Measurements from ENCODE around the gene DRAXIN. TPM values are rescaled to one million over a fixed set of nuclear protein-coding genes. Genes with fewer than 3 reads are reported as not detected.
A peak's percentile ranks its signal among the peaks of the same experiment; 100 is the strongest.

Gene DRAXIN
- total and polyA plus RNA-seq, 2 donors (not counting 3 experiments of a cell fraction or from before 2014, with no cell fraction given) = 0.44 to 3.2 TPM

DNA sequence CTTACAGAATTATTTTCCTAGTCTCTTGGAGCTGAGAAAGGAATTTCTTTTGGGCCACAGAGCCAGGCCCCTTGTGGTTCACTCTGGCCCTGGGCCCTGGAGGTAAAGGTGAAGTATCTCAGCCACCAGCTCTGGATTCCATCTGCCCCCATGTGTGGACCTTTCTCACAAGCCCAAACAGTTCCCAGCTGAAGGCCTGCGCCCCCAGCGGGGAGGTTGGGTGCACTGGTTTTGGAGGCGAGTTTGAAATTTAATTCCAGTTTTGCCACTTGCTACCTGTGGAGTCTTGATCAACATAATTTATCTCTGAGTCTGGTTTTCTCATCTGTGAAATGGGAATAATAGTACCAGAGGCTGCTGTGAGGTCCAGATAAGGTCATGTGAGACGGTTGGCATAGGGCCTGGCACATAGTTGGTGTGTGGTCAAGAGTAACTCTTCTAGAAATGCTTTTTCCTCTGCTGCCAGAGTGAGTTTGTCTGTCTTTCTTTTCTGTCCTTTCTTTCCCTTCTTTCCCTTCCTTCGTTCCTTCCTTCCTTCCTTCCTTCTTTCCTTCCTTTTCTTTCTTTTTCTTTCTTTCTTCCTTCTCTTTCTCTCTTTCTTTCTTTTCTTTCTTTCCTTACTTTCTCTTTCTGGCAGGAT, 50.5 kb downstream of the DRAXIN start:
- intact Hi-C loops (cut with micrococcal nuclease) = no loop called here
- Histone ChIP-seq H3K9me3 (replicated peaks; ENCODE audit: control insufficient read depth, insufficient read depth, low read length) (no peaks in the 10 kb centered on the region), H3K79me2 (ENCODE audit: control insufficient read depth, insufficient read depth, low read length) (no peaks in the 10 kb centered on the region), H3K27me3 (ENCODE audit: control insufficient read depth in 2 of 2, insufficient read depth in 2 of 2, low read length in 2 of 2) (no peaks in the 10 kb centered on the region), H3K9ac (replicated peaks; ENCODE audit: extremely low read depth, insufficient read depth, low read length) (no peak overlapping the region), H3K4me2 (ENCODE audit: insufficient read depth, low read length) (no peak overlapping the region), H3K27ac (ENCODE audit: insufficient read depth, low read depth, low read length) (no peak overlapping the region), H4K20me1 (replicated peaks; ENCODE audit: control insufficient read depth, extremely low read depth, insufficient read depth, low read length) (no peaks in the 10 kb centered on the region), H3K36me3 (ENCODE audit: control insufficient read depth in 2 of 2, extremely low read depth in 1 of 2, insufficient read depth in 2 of 2, low read length in 2 of 2) (no peaks in the 10 kb centered on the region), H3K9me1 (replicated peaks; ENCODE audit: control insufficient read depth, extremely low read depth, insufficient read depth, low read length) (no peaks in the 10 kb centered on the region), H3K4me3 (replicated peaks in 1 of 3; ENCODE audit: insufficient read depth in 1 of 3, low read depth in 1 of 3, low read length in 3 of 3) (no peak overlapping the region), H2AFZ (ENCODE audit: low read depth, low read length) (no peak overlapping the region), H3K4me1 (ENCODE audit: control insufficient read depth, extremely low read depth, insufficient read depth, low read length) (peaks cover 3% of the 10 kb centered on the region)
- peak; percentile 38 for FAIRE-seq
- no peak for DNase-seq (ENCODE audit: low read depth, low spot score)
- TF ChIP-seq FOS (IDR thresholded peaks at IDR 0.05; ENCODE audit: borderline replicate concordance, insufficient read depth, low read length) (no peak), EZH2 (IDR thresholded peaks at IDR 0.05; ENCODE audit: borderline replicate concordance, low read depth, low read length, severe bottlenecking) (no peak), MYC (IDR thresholded peaks at IDR 0.05; ENCODE audit: low read depth, low read length) (no peak), POLR2A (IDR thresholded peaks at IDR 0.05; ENCODE audit: low read depth, low read length) (no peak), JUN (IDR thresholded peaks at IDR 0.05; ENCODE audit: borderline replicate concordance, insufficient read depth, insufficient read length, low read depth) (no peak), POLR2AphosphoS5 (IDR thresholded peaks at IDR 0.05; ENCODE audit: insufficient read depth, low read depth, low read length) (no peak)
- ChIA-PET CTCF (no interaction called here), POLR2A (interaction anchor here (0.6 kb wide), 1 partner anchor 77 kb away, joined by 3 read pairs; no protein-coding TSS in a partner anchor)
- dilution Hi-C loops (cut with MboI; ENCODE audit: extremely low pct_ligation_motif_present, low sequenced_read_pairs) = no loop called here
- no TSS peak for BruUV-seq (replicated peaks)

DNA sequence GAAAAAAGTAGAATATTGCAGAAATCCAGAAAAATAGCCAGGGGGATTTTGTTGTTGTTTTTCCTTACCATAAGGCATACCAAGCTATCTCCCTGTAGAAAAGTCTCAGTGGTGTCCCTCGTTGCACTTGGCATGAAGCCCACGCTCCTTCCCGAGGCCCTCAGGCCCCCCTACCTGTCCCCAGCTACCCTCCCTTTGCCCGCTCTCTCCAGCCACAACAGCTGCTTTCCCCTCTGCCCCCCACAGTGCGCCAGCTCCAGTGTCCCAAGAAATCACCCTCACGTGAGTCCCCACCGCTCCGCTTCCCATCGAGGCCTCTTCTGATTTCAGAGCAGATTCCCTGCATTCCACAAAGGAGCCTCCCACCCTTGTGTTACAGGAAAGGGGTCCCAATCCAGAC, 52.8 kb downstream of the DRAXIN start:
- TF ChIP-seq, protein P1, sequence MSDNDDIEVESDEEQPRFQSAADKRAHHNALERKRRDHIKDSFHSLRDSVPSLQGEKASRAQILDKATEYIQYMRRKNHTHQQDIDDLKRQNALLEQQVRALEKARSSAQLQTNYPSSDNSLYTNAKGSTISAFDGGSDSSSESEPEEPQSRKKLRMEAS (IDR thresholded peaks at IDR 0.05; ENCODE audit: insufficient read depth, insufficient read length) = no peak
- no peak for TF ChIP-seq JUN (IDR thresholded peaks at IDR 0.05; ENCODE audit: borderline replicate concordance, insufficient read depth, insufficient read length, low read depth)
- TF ChIP-seq POLR2A (IDR thresholded peaks at IDR 0.05; ENCODE audit: low read depth, low read length) = no peak
- TF ChIP-seq EZH2 (IDR thresholded peaks at IDR 0.05; ENCODE audit: borderline replicate concordance, low read depth, low read length, severe bottlenecking) = no peak
- no peak for TF ChIP-seq MYC (IDR thresholded peaks at IDR 0.05; ENCODE audit: low read depth, low read length)
- TF ChIP-seq GATA2 (IDR thresholded peaks at IDR 0.05; ENCODE audit: insufficient read depth, insufficient read length, low read depth, low read length) = no peak
- no peak for TF ChIP-seq FOS (IDR thresholded peaks at IDR 0.05; ENCODE audit: borderline replicate concordance, insufficient read depth, low read length)
- TF ChIP-seq POLR2AphosphoS5 (IDR thresholded peaks at IDR 0.05; ENCODE audit: insufficient read depth, low read depth, low read length) = no peak
- TF ChIP-seq, protein P2, sequence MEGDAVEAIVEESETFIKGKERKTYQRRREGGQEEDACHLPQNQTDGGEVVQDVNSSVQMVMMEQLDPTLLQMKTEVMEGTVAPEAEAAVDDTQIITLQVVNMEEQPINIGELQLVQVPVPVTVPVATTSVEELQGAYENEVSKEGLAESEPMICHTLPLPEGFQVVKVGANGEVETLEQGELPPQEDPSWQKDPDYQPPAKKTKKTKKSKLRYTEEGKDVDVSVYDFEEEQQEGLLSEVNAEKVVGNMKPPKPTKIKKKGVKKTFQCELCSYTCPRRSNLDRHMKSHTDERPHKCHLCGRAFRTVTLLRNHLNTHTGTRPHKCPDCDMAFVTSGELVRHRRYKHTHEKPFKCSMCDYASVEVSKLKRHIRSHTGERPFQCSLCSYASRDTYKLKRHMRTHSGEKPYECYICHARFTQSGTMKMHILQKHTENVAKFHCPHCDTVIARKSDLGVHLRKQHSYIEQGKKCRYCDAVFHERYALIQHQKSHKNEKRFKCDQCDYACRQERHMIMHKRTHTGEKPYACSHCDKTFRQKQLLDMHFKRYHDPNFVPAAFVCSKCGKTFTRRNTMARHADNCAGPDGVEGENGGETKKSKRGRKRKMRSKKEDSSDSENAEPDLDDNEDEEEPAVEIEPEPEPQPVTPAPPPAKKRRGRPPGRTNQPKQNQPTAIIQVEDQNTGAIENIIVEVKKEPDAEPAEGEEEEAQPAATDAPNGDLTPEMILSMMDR (IDR thresholded peaks at IDR 0.05; ENCODE audit: extremely low read depth in 1 of 2, insufficient read depth in 1 of 2, low read depth in 1 of 2, low read length in 2 of 2) = no peak
- intact Hi-C loops (cut with micrococcal nuclease) = no loop called here
- dilution Hi-C loops (cut with MboI; ENCODE audit: extremely low pct_ligation_motif_present, low sequenced_read_pairs) = no loop called here
- H3K4me1 ChIP-seq (ENCODE audit: control insufficient read depth, extremely low read depth, insufficient read depth, low read length) = no peaks in the 10 kb centered on the region
- no peaks in the 10 kb centered on the region for H3K9me1 ChIP-seq (replicated peaks; ENCODE audit: control insufficient read depth, extremely low read depth, insufficient read depth, low read length)
- FAIRE-seq (no peak), DNase-seq (ENCODE audit: low read depth, low spot score) (no peak)
- CTCF ChIA-PET = no interaction called here
- POLR2A ChIA-PET = interaction anchor here (0.7 kb wide), 1 partner anchor 24 kb away, joined by 3 read pairs; no protein-coding TSS in a partner anchor
- H3K9ac ChIP-seq (replicated peaks; ENCODE audit: extremely low read depth, insufficient read depth, low read length) = no peak overlapping the region
- no peaks in the 10 kb centered on the region for H3K27me3 ChIP-seq (ENCODE audit: control insufficient read depth in 2 of 2, insufficient read depth in 2 of 2, low read length in 2 of 2)
- H2AFZ ChIP-seq (ENCODE audit: low read depth, low read length) = no peak overlapping the region
- no peak overlapping the region for H3K27ac ChIP-seq (ENCODE audit: insufficient read depth, low read depth, low read length)
- H3K4me3 ChIP-seq (replicated peaks in 1 of 3; ENCODE audit: insufficient read depth in 1 of 3, low read depth in 1 of 3, low read length in 3 of 3) = no peak overlapping the region
- no peaks in the 10 kb centered on the region for H4K20me1 ChIP-seq (replicated peaks; ENCODE audit: control insufficient read depth, extremely low read depth, insufficient read depth, low read length)
- peaks cover 0 to 7% of the 10 kb centered on the region in 2 experiments for H3K36me3 ChIP-seq (ENCODE audit: control insufficient read depth in 2 of 2, extremely low read depth in 1 of 2, insufficient read depth in 2 of 2, low read length in 2 of 2)
- BruUV-seq (replicated peaks) = no TSS peak
- H3K9me3 ChIP-seq (replicated peaks; ENCODE audit: control insufficient read depth, insufficient read depth, low read length) = no peaks in the 10 kb centered on the region
- H3K4me2 ChIP-seq (ENCODE audit: insufficient read depth, low read length) = no peak overlapping the region
- H3K79me2 ChIP-seq (ENCODE audit: control insufficient read depth, insufficient read depth, low read length) = no peaks in the 10 kb centered on the region
